ENCODE measurements around the gene CCRL2.
"Not testable (repeated sequence)": the region's sequence is repeated elsewhere in the genome, so short reads cannot be mapped to it uniquely, and the experiment has no call there.

The CCRL2 gene

DNA sequence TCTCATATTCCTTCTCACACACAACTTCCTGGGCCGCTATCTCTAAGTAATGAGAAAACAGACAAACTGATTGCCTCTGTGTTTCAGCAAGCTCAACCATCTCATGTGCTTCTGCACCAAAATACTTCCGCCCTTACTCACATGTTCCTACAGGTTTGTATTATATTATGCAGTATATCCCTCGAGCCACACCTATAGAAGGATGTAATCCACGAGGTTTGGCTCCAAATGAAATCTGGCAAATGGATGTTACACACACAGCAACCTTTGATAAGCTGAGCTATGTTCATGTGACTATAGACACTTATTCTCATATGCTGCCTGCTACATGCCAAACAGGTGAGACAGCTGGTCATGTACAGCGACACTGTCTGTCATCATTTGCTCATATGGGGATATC lies 22.6 kb downstream of the CCRL2 start:
- no peak for ATAC-seq

- ATAC-seq, result not testable (repeated sequence)
Observed at GRCh38 chr3:46430879-46431278, 23.8 kb downstream of the CCRL2 start.

- ATAC-seq, result not testable (repeated sequence)
Observed at GRCh38 chr3:46431905-46432304, 24.8 kb downstream of the CCRL2 start.

- ATAC-seq, result not testable (repeated sequence)
Observed at GRCh38 chr3:46433118-46433517, 26.1 kb downstream of the CCRL2 start.

DNA sequence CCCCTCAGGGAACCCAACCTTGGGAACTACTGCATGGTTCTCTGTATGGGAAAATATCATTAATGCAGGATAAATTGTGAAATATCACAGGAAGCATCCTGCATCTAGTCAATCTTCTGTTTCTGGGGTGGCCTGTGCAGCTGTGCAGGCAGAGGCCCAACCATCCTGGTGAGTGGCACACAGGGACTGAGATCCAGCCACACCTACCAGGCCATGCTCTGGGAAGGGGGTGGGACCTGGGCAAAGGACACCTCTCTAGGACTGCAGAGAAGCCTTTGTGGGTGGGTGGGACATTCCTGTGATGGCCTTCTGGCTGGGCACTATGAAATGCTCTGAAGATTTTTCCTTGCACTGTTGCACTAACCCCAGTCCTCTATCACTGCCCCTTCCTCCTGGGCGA lies 26.8 kb downstream of the CCRL2 start:
- ATAC-seq, result no peak

- ATAC-seq, result no peak
Observed at GRCh38 chr3:46435081-46435726, 28.1 kb downstream of the CCRL2 start.

GRCh38 chr3:46438831-46439230 lies 31.8 kb downstream of the CCRL2 start:
- ATAC-seq, result no peak

GRCh38 chr3:46440531-46441294 lies 33.7 kb downstream of the CCRL2 start:
- peak; percentile 63 to 84 for ATAC-seq

GRCh38 chr3:46442576-46443530 lies 35.8 kb downstream of the CCRL2 start:
- no peak for ATAC-seq

DNA sequence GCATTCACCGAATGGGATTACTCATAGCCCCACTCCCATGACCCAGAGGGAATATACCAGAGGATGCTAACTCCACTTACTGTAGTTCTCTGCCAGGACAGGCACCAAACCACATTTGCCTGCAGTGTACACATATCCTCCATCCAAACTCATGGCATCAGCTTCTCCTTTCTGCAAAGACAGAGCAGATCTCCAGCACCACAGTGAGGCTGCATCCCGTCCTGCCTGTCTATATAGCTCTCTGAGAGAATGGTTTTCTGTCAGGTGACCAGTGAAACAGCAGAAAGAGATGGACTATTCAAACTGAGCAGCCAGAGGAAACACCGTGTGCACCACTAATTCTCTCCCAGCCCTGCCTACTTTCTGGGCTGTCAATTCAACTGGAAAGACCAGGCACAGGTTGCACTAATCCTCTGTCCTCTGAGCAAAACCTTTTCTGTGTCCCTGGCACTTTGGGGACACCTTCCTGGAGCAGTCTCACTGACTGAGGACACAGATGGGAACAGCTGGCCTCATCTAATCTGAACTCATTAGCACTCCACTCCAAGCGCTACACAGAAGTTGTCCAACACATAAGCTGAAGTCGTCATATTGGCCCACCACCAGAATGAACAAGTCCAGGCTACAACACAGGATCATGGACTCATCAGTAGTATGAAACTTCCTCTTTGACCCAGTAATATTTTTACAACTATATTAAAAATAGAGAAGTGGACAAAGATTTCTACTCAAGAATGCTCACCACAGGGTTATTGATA lies 40.3 kb downstream of the CCRL2 start:
- no peak for ATAC-seq

DNA sequence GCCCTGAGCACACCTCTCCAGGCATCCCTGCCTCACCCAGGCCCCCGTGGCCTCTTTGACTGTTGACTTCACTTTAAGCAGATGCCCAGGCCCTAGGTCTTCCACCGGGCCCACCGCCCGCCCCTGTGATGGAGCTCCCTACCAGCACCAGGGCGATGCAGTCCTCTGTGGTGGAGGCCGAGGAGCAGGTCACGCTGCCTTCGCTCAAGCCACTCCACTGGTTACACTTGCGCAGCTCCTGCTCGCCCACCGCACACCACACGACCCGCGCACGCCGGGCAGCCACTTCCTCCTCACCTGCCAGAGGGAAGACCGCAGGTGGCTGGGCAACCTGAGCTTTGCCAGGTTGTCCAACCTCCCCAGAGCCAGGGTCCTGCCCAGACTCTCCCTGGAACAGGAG lies 41.7 kb downstream of the CCRL2 start:
- no peak for ATAC-seq

DNA sequence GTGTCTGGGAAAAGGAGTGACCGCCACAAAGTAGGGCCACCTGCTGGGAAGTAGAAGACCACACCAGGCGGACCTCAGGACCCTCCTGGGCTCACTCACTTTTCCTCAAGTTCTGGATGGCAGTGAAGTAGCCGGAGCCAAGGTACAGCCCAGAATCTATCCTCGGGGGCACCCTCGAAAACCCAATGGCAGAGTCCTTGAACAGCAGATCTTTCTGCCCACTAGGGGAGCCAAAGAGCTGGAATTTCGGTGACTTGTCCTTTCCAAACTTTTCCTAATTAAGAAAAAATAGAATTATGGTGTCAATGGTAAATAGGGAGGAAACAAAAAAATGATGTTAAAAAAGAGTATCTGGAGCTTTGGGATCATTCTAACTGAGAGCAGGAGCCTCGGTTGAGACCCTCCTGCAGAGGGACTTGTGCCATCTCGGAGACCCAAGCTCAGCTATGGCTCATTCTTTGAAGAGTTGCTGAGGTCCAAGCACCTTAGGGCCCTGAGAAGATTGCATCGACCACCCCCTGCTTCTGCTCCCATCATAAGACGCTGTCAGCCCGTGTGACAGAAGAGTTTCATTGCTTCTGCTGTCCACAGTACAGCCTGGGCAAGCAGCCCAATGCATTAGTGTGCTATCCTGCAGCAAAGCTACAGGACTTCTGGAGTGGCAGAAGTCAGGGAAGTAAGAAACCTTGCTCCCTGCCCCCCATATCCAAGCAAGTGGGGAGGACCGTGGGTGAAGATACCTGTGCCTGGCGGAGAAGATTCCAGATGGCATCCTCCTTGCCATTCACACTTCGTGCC lies 42.9 kb downstream of the CCRL2 start:
- no peak for ATAC-seq

GRCh38 chr3:46453526-46454208 lies 46.6 kb downstream of the CCRL2 start:
- ATAC-seq, result no peak

GRCh38 chr3:46454209-46454595 lies 47.1 kb downstream of the CCRL2 start:
- ATAC-seq, result no peak

- no peak for ATAC-seq
Observed at GRCh38 chr3:46454606-46455005, 47.5 kb downstream of the CCRL2 start.

DNA sequence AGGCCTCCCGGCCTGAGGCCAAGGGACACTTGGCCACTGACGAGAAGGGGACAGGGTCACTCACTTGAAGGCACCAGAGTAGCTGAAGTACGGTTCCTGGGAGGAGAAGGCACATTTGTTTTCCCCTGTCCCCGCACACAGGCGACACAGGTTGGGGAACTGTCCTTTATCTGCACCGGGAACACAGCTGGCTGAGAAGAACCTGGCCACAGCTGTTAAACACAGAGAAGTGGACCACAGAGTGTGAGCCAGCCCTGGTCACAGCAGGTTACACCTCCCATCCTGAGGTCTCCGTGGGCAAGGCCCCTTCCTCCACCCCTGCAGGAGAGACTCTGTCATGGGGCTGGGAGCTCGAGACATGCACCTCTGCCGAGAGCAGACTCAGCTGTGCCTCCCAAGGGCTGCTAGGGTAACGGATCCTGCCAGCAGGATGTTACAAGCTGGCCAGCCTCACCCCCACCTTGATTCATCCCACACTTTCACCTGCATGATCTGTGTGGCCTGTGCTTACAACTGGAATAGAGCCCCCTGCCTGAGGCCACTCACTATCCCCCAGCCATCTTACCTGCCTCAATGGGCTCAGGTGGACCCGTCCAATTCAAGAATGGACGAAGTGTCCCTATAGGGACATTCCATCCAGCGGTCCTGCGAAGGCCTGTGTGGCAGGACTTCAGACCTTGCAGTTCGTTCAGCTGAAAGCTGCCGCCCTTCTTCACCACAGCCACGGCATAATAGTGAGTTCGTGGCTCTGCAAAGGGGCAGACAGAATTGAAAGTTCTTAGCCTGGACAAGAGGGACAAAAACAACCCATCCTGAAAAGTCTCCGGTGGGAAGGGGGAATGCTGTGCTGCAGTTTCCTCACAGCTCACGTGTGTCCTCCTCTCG lies 48.4 kb downstream of the CCRL2 start:
- ATAC-seq, result no peak

DNA sequence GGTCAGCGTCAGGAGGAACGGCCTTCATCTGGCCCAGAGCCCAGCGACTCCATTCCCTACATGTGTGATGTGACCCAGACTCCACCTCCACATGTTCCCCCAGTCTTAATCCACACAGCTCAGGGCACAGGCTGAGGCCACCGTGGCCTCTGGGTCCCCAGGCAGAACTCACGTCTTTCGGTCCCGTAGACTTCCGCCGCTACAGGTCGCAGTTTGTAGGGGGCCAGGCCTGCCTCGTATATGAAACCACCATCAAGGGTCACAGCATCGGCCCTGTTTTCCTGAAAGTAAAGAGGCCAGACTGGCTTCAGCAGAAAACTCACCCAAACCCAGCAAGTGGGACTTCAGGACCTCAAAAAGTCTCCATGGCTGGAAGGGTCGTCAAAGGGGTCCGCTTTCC lies 49.1 kb downstream of the CCRL2 start:
- no peak for ATAC-seq

Measured in activated CD4-positive, CD25-positive, alpha-beta regulatory T cell treated with anti-CD3 and anti-CD28 coated beads, Interleukin-2, amount 50 U/mL, for 24 hours (primary cell).